Right kidney (tissue), 1 donor: ENCODE data around the gene AMDHD2.
"Not testable (repeated sequence)": the region's sequence is repeated elsewhere in the genome, so short reads cannot be mapped to it uniquely, and the experiment has no call there.

Source experiments
- DNase-seq: peaks from one replicate; pipeline ENCODE4 v3.0.0-alpha.2; 2016

AMDHD2 gene

GRCh38 chr16:2575839-2576238 lies 55.7 kb downstream of the AMDHD2 start:
- not testable (repeated sequence) for DNase-seq

GRCh38 chr16:2577044-2577443 lies 56.9 kb downstream of the AMDHD2 start:
- not testable (repeated sequence) for DNase-seq

DNA sequence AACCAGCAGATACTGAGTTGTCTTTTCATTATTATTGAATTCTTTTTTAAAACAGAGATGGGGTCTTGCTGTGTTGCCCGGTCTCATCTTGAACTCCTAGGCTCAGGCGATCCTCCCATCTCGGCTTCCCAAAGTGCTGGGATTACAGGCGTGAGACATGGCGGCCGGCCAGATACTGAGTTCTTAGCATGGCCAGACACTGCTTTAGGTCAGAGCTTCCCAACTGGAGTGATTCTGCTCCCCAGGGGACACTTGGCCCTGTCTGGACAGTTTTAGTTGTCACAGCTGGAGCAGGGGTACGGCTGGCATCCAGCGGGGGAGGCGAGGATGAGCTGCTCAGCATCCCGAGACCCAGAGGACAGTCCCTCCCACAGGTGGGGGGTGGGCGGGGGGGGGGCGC lies 58.7 kb downstream of the AMDHD2 start:
- not testable (repeated sequence) for DNase-seq

DNA sequence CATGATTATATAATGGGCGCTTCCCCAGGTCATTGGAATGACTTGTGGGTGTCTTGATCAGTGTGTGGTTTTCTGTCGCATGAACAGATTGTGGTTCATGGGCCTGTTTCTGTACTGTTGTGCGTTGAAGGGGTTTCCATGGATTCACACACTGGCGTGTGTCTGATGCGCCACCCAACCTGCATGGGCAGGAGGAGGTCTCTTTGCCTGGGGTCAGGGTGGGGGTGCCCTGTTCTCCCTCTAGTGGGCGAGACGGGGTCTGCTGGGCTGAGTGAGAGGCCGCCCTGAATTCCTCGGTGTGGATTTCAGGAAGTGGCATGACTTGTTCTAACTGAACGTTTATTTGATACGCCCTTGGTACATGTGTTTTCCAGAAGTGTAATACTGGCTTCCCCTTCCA lies 60.0 kb downstream of the AMDHD2 start:
- not testable (repeated sequence) for DNase-seq

DNA sequence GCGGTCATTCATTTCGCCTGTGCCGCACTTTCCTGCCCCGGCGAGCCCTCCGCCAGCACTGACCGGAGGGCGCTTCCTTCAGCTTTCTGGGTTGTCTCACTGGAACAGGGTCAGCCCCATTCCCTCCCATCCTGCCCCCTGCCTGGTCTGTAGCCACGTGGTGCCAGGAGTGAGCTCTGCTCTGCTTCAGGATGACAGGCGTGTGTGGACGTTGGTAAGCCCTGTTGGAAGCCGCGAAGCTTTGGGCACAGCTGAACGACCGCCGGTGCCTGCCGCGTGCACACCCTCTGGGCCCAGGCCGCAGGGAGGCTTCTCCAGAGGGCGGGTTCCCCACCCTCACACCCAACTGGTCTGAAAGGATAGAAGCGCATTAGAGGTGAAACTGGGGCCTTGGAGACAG lies 60.6 kb downstream of the AMDHD2 start:
- not testable (repeated sequence) for DNase-seq
